OCI-LY1 (cell line): Measurements from ENCODE around the gene ALCAM.

ENCODE experiments used
- H2AFZ ChIP-seq: fragments of 200-600 bp; sonication (generic), shearing (Covaris generic); 2 replicates; pipeline ENCODE4 v1.6.0; 2014; ENCODE audit warnings: antibody characterized with exemption, mild to moderate bottlenecking, low read length
- H3F3A ChIP-seq: fragments of 200-600 bp; sonication (generic), shearing (Covaris generic); 2 replicates; pipeline ENCODE4 v1.6.0; 2014; ENCODE audit warnings: mild to moderate bottlenecking, antibody characterized with exemption, low read length, moderate library complexity; ENCODE audit not compliant: insufficient read depth
- H3K27ac ChIP-seq: fragments of 200-600 bp; sonication (generic); 2 replicates; pipeline ENCODE4 v1.5.1; 2014; ENCODE audit warnings: low read length, mixed run types, mild to moderate bottlenecking, low read depth; ENCODE audit not compliant: poor library complexity, severe bottlenecking
- H3K27me3 ChIP-seq: fragments of 200-600 bp; sonication (generic); 2 replicates; pipeline ENCODE4 v1.6.0; 2014; ENCODE audit warnings: antibody characterized with exemption, mild to moderate bottlenecking, low read length, moderate library complexity; ENCODE audit not compliant: insufficient read depth
- H3K36me3 ChIP-seq: fragments of 200-600 bp; sonication (generic); 2 replicates; pipeline ENCODE4 v1.6.1; 2014; ENCODE audit warnings: mild to moderate bottlenecking, antibody characterized with exemption, low read length, moderate library complexity, mixed read lengths; ENCODE audit not compliant: insufficient read depth
- H3K4me1 ChIP-seq: fragments of 200-600 bp; sonication (generic); 2 replicates; pipeline ENCODE4 v1.5.1; 2014; ENCODE audit warnings: mild to moderate bottlenecking, low read length, moderate library complexity; ENCODE audit not compliant: insufficient read depth, severe bottlenecking
- H3K4me2 ChIP-seq: fragments of 200-600 bp; sonication (generic), shearing (Covaris generic); 2 replicates; pipeline ENCODE4 v1.6.1; 2014; ENCODE audit warnings: low read length
- H3K4me3 ChIP-seq: fragments of 200-600 bp; sonication (generic); 2 replicates; pipeline ENCODE4 v1.5.1; 2014; ENCODE audit warnings: low read length, low read depth, mild to moderate bottlenecking, mixed read lengths; ENCODE audit not compliant: poor library complexity, severe bottlenecking
- H3K79me2 ChIP-seq: fragments of 200-600 bp; shearing (Covaris generic); 2 replicates; pipeline ENCODE4 v1.6.1; 2016; ENCODE audit warnings: mixed run types, low read length, mixed read lengths; ENCODE audit not compliant: insufficient read depth
- H3K9ac ChIP-seq: fragments of 200-600 bp; sonication (generic), shearing (Covaris generic); 2 replicates; pipeline ENCODE4 v1.6.1; 2014; ENCODE audit warnings: mild to moderate bottlenecking, low read length, mixed read lengths
- H3K9me2 ChIP-seq: fragments of 200-600 bp; sonication (generic), shearing (Covaris generic); 2 replicates; pipeline ENCODE4 v1.6.1; 2014; ENCODE audit warnings: low read depth, mild to moderate bottlenecking, low read length, mixed read lengths
- H3K9me3 ChIP-seq: fragments of 200-600 bp; shearing (Covaris generic); 2 replicates; pipeline ENCODE4 v1.6.1; 2014; ENCODE audit warnings: low read length, mixed read lengths
- H4K20me1 ChIP-seq: fragments of 200-600 bp; sonication (generic), shearing (Covaris generic); 2 replicates; pipeline ENCODE4 v1.6.0; 2016; ENCODE audit warnings: mild to moderate bottlenecking, low read length; ENCODE audit not compliant: insufficient read depth
- EZH2 ChIP-seq: fragments of 200-600 bp; sonication (generic), shearing (Covaris generic); IDR thresholded peaks from 2 replicates; pipeline ENCODE4 v1.8.0; 2017; ENCODE audit warnings: borderline replicate concordance, mixed run types, mild to moderate bottlenecking, antibody characterized with exemption, low read length, moderate library complexity, mixed read lengths
- TF ChIP-seq, protein P1 (sequence below): fragments of 200-600 bp; sonication (generic), shearing (Covaris generic); IDR thresholded peaks from 2 replicates; pipeline ENCODE4 v1.5.1; 2017; ENCODE audit warnings: mild to moderate bottlenecking, antibody characterized with exemption, low read length, moderate library complexity, mixed read lengths

The ALCAM gene

DNA sequence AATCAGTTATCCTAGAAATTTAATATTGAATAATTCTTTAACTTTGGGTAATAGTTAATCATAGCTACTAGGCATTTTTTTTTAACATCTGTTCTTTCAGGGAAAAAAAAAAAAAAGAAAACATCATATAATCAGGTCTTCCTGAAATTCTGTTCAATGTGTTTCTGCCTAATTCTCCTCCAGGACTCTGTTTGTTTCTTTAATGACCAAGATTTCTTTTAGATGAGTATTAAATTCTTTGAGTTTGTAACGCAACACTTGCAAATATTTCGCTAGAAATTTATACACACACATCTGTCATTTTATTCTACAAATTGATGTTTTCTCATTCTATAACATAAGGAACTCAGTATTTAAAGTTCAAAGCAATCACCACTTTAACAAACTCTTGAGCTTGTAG, 56.7 kb downstream of the ALCAM start:
- no peak overlapping the region for H3K9ac ChIP-seq
- no peak overlapping the region for H2AFZ ChIP-seq
- no peak overlapping the region for H3K4me2 ChIP-seq
- H3K27me3 ChIP-seq = no peaks in the 10 kb centered on the region
- no peaks in the 10 kb centered on the region for H3K9me3 ChIP-seq
- H3K4me1 ChIP-seq = no peaks in the 10 kb centered on the region
- no peaks in the 10 kb centered on the region for H3K36me3 ChIP-seq
- no peaks in the 10 kb centered on the region for H3F3A ChIP-seq
- no peak overlapping the region for H3K4me3 ChIP-seq
- no peak overlapping the region for H3K27ac ChIP-seq
- no peaks in the 10 kb centered on the region for H3K9me2 ChIP-seq
- peaks cover 18% of the 10 kb centered on the region for H3K79me2 ChIP-seq
- H4K20me1 ChIP-seq = no peaks in the 10 kb centered on the region
- no peak for TF ChIP-seq EZH2
- TF ChIP-seq, protein P1, sequence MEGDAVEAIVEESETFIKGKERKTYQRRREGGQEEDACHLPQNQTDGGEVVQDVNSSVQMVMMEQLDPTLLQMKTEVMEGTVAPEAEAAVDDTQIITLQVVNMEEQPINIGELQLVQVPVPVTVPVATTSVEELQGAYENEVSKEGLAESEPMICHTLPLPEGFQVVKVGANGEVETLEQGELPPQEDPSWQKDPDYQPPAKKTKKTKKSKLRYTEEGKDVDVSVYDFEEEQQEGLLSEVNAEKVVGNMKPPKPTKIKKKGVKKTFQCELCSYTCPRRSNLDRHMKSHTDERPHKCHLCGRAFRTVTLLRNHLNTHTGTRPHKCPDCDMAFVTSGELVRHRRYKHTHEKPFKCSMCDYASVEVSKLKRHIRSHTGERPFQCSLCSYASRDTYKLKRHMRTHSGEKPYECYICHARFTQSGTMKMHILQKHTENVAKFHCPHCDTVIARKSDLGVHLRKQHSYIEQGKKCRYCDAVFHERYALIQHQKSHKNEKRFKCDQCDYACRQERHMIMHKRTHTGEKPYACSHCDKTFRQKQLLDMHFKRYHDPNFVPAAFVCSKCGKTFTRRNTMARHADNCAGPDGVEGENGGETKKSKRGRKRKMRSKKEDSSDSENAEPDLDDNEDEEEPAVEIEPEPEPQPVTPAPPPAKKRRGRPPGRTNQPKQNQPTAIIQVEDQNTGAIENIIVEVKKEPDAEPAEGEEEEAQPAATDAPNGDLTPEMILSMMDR = no peak

DNA sequence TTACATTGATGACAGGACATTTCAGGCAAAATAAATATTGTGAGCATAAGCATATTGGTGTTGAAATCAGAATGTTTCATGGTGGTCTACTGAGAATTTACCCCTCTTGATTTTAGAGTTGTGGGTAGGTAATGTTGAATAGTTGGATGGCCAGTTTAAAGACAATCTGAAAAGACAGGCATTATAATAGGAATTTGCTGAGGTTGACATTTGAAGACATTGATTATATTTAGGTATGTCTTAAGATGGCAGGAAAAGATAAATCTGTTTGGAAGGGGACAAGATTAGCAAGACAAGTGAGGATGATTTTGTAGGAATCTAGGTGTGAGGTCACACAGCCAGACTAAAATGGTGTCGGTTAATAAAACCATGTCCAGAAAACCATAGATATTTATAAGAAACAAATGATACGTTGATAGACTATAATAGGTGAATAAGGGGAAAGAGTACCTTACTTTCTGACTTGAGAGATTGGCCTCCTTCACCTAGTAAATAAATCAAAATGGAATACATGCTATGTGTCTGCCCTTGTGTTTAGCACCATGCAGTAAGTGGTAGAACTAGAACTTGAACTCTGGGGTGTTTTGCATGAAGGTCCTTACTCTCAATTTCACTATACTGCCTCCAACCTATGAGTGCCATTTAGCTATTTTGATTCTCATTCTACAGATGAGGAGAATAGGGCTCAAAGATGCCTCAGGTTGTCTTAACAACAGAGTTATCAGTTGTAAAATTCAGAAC, 57.9 kb downstream of the ALCAM start:
- H3K27ac ChIP-seq = no peak overlapping the region
- H3K4me2 ChIP-seq = no peak overlapping the region
- no peaks in the 10 kb centered on the region for H3K4me1 ChIP-seq
- no peaks in the 10 kb centered on the region for H3K27me3 ChIP-seq
- H4K20me1 ChIP-seq = no peaks in the 10 kb centered on the region
- no peaks in the 10 kb centered on the region for H3K9me2 ChIP-seq
- TF ChIP-seq, protein P1 = no peak
- TF ChIP-seq EZH2 = no peak
- H3K9me3 ChIP-seq = no peaks in the 10 kb centered on the region
- no peaks in the 10 kb centered on the region for H3F3A ChIP-seq
- peaks cover 28% of the 10 kb centered on the region for H3K79me2 ChIP-seq
- no peak overlapping the region for H2AFZ ChIP-seq
- no peak overlapping the region for H3K4me3 ChIP-seq
- no peaks in the 10 kb centered on the region for H3K36me3 ChIP-seq
- H3K9ac ChIP-seq = no peak overlapping the region

DNA sequence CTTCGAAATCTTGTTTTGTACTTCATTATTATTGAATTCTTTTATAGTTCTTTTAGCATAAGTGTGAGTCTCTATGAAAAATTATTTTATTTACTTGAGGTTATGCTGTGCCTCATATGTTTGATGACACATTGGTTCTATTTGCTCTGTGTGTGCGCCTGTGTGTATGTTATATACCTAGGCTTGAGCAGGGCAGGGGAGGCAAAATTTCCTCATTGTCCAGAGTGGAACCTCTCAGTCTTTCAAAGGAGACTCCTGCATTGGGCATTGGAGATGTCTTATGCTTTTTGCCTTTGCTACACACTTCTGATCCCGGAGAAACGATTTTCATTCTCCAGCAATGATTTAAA, 58.4 kb downstream of the ALCAM start:
- no peaks in the 10 kb centered on the region for H3K9me2 ChIP-seq

More for the DNA sequence above, 58.4 kb downstream of the ALCAM start:
- Histone ChIP-seq H3K27ac (no peak overlapping the region), H3F3A (no peaks in the 10 kb centered on the region), H3K4me2 (no peak overlapping the region), H3K36me3 (no peaks in the 10 kb centered on the region), H3K27me3 (no peaks in the 10 kb centered on the region), H3K79me2 (peaks cover 30% of the 10 kb centered on the region), H2AFZ (no peak overlapping the region), H3K4me3 (no peak overlapping the region), H3K9ac (no peak overlapping the region), H3K4me1 (peaks cover under 1% of the 10 kb centered on the region), H4K20me1 (no peaks in the 10 kb centered on the region), H3K9me3 (no peaks in the 10 kb centered on the region)
- TF ChIP-seq, protein P1 = no peak
- TF ChIP-seq EZH2 = no peak
